ENCODE results near the gene PPIL6.

DNA sequence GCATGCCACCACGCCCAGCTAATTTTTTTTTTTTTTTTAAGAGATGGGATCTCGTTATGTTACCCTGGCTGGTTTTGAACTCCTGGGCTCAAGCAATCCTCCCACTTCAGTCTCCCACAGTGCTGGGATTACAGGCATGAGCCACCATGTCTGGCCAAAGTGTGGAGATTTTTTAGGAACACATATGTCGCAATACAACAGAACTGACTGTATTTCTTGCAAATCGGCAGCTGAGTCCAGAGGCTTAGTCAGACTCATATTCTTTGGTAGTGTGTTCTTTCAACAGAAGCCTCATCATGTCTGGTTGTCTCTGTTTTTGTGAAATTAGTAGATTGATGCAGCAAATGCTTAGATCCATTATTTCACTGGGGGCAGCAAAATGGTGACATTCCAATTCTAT lies 34.2 kb downstream of the PPIL6 start:
- TF ChIP-seq, protein P1, sequence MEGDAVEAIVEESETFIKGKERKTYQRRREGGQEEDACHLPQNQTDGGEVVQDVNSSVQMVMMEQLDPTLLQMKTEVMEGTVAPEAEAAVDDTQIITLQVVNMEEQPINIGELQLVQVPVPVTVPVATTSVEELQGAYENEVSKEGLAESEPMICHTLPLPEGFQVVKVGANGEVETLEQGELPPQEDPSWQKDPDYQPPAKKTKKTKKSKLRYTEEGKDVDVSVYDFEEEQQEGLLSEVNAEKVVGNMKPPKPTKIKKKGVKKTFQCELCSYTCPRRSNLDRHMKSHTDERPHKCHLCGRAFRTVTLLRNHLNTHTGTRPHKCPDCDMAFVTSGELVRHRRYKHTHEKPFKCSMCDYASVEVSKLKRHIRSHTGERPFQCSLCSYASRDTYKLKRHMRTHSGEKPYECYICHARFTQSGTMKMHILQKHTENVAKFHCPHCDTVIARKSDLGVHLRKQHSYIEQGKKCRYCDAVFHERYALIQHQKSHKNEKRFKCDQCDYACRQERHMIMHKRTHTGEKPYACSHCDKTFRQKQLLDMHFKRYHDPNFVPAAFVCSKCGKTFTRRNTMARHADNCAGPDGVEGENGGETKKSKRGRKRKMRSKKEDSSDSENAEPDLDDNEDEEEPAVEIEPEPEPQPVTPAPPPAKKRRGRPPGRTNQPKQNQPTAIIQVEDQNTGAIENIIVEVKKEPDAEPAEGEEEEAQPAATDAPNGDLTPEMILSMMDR (IDR thresholded peaks at IDR 0.05): no peak
- TF ChIP-seq POLR2A (IDR thresholded peaks at IDR 0.05): no peak
